Measurements from ENCODE around the gene RGS4. TPM values are rescaled to one million over a fixed set of nuclear protein-coding genes. Genes with fewer than 3 reads are reported as not detected.

The RGS4 gene
- polyA plus RNA-seq, 4 donors = 1.1 to 2.7 (median 1.7) TPM; not detected in 1

- no peak overlapping the region for H3K4me3 ChIP-seq (ENCODE audit: low read depth in 1 of 3, low read length in 3 of 3)
- no peaks in the 10 kb centered on the region for H3K36me3 ChIP-seq (ENCODE audit: control insufficient read depth in 3 of 3, insufficient read depth in 2 of 3, low read depth in 1 of 3, low read length in 3 of 3)
- no peaks in the 10 kb centered on the region for H3K9me3 ChIP-seq (ENCODE audit: control insufficient read depth in 2 of 2, insufficient read depth in 1 of 2, low read depth in 1 of 2, low read length in 1 of 2)
- no peaks in the 10 kb centered on the region for H3K27me3 ChIP-seq (ENCODE audit: control insufficient read depth in 3 of 3, insufficient read depth in 3 of 3, low read length in 3 of 3)
- WGBS, 3 donors = 50 to 61% (median 57%) methylated on average over 1 of the region's 1 CpG
- no peak for FAIRE-seq
- no peak overlapping the region for H3K27ac ChIP-seq (ENCODE audit: low read depth in 1 of 3, low read length in 2 of 3)
- no peaks in the 10 kb centered on the region for H3K4me1 ChIP-seq (ENCODE audit: control insufficient read depth in 3 of 3, insufficient read depth in 2 of 3, low read depth in 1 of 3, low read length in 2 of 3)
- DNase-seq = no peak
Measured at GRCh38 chr1:163120372-163120771, 51.2 kb downstream of the RGS4 start.

- no peak for FAIRE-seq
- peaks cover 0 to 4% (median 0%) of the 10 kb centered on the region in 3 donors for H3K27me3 ChIP-seq (ENCODE audit: control insufficient read depth in 3 of 3, insufficient read depth in 3 of 3, low read length in 3 of 3)
- 63 to 69% (median 65%) methylated on average over 4 of the region's 4 CpGs for WGBS, 3 donors
- H3K4me3 ChIP-seq (ENCODE audit: low read depth in 1 of 3, low read length in 3 of 3) = no peak overlapping the region
- no peak for DNase-seq
- H3K27ac ChIP-seq (ENCODE audit: low read depth in 1 of 3, low read length in 2 of 3) = no peak overlapping the region
- H3K9me3 ChIP-seq (ENCODE audit: control insufficient read depth in 2 of 2, insufficient read depth in 1 of 2, low read depth in 1 of 2, low read length in 1 of 2) = no peaks in the 10 kb centered on the region
- H3K4me1 ChIP-seq (ENCODE audit: control insufficient read depth in 3 of 3, insufficient read depth in 2 of 3, low read depth in 1 of 3, low read length in 2 of 3) = no peaks in the 10 kb centered on the region
- H3K36me3 ChIP-seq (ENCODE audit: control insufficient read depth in 3 of 3, insufficient read depth in 2 of 3, low read depth in 1 of 3, low read length in 3 of 3) = no peaks in the 10 kb centered on the region
Measured at GRCh38 chr1:163124812-163125211, 55.7 kb downstream of the RGS4 start.

Other genes with a start within 250 kb of the RGS4 start
- under 1 TPM in 1 of 4 donors, not detected in 3; 0.06 TPM for gene CCDC190, start 208.2 kb upstream of the RGS4 start, polyA plus RNA-seq
- gene RGS5, start 133.6 kb downstream of the RGS4 start, polyA plus RNA-seq = 10 to 100 TPM in 3 of 4 donors, 1 to 10 TPM in 1; 4.0 to 24.4 (median 16.0) TPM

Measured in small intestine (tissue), 7 donors.